Measurements from ENCODE around the gene MRPL17.

The MRPL17 gene

GRCh38 chr11:6654281-6655019 is 28.7 kb downstream of the MRPL17 start:
- no peak for DNase-seq (ENCODE audit: low spot score)

GRCh38 chr11:6653656-6654055 is 29.5 kb downstream of the MRPL17 start:
- DNase-seq (ENCODE audit: low spot score) = no peak

GRCh38 chr11:6653097-6653496 is 30.0 kb downstream of the MRPL17 start:
- no peak for DNase-seq (ENCODE audit: low spot score)

GRCh38 chr11:6652182-6652581 is 31.0 kb downstream of the MRPL17 start:
- DNase-seq (ENCODE audit: low spot score) = no peak

- DNase-seq (ENCODE audit: low spot score) = no peak
Measured at GRCh38 chr11:6650980-6651379, 32.2 kb downstream of the MRPL17 start.

GRCh38 chr11:6650104-6650503 is 33.0 kb downstream of the MRPL17 start:
- no peak for DNase-seq (ENCODE audit: low spot score)

- no peak for DNase-seq (ENCODE audit: low spot score)
Measured at GRCh38 chr11:6648501-6648900, 34.6 kb downstream of the MRPL17 start.

- no peak for DNase-seq (ENCODE audit: low spot score)
Measured at GRCh38 chr11:6647836-6648235, 35.3 kb downstream of the MRPL17 start.

GRCh38 chr11:6646918-6647679 is 36.0 kb downstream of the MRPL17 start:
- DNase-seq (ENCODE audit: low spot score) = no peak

- DNase-seq (ENCODE audit: low spot score) = no peak
Measured at GRCh38 chr11:6646576-6646917, 36.6 kb downstream of the MRPL17 start.

- no peak for DNase-seq (ENCODE audit: low spot score)
Measured at GRCh38 chr11:6646071-6646470, 37.1 kb downstream of the MRPL17 start.

GRCh38 chr11:6642957-6643356 is 40.2 kb downstream of the MRPL17 start:
- DNase-seq (ENCODE audit: low spot score) = no peak

- no peak for DNase-seq (ENCODE audit: low spot score)
Measured at GRCh38 chr11:6640985-6641701, 42.0 kb downstream of the MRPL17 start.

GRCh38 chr11:6640036-6640984 is 42.8 kb downstream of the MRPL17 start:
- DNase-seq (ENCODE audit: low spot score) = no peak

GRCh38 chr11:6638429-6638828 is 44.7 kb downstream of the MRPL17 start:
- DNase-seq (ENCODE audit: low spot score) = no peak

- DNase-seq (ENCODE audit: low spot score) = no peak
Measured at GRCh38 chr11:6637871-6638270, 45.3 kb downstream of the MRPL17 start.

- no peak for DNase-seq (ENCODE audit: low spot score)
Measured at GRCh38 chr11:6636480-6636879, 46.7 kb downstream of the MRPL17 start.

- DNase-seq (ENCODE audit: low spot score) = no peak
Measured at GRCh38 chr11:6635082-6635932, 47.8 kb downstream of the MRPL17 start.

- no peak for DNase-seq (ENCODE audit: low spot score)
Measured at GRCh38 chr11:6634534-6634933, 48.6 kb downstream of the MRPL17 start.

- no peak for DNase-seq (ENCODE audit: low spot score)
Measured at GRCh38 chr11:6633422-6634408, 49.4 kb downstream of the MRPL17 start.
